Neural crest cell (in vitro differentiated cells): Measurements from ENCODE around the gene CCDC89. TPM values are rescaled to one million over a fixed set of nuclear protein-coding genes. Genes with fewer than 3 reads are reported as not detected.

Experiments
- DNase-seq: peaks from one replicate; pipeline ENCODE4 v3.0.0; 2021; ENCODE audit warnings: low read depth, mixed read lengths, low spot score
- H3K27ac Mint-ChIP-seq: one replicate; pipeline ENCODE4 v1.8.0; 2021; ENCODE audit warnings: mild to moderate bottlenecking, mixed read lengths; ENCODE audit not compliant: unreplicated experiment
- H3K27me3 Mint-ChIP-seq: 2 replicates; pipeline ENCODE4 v1.8.0; 2021; ENCODE audit warnings: low read depth, mild to moderate bottlenecking, mixed read lengths
- H3K36me3 Mint-ChIP-seq: 2 replicates; pipeline ENCODE4 v1.8.0; 2021; ENCODE audit warnings: low read depth, mild to moderate bottlenecking, mixed read lengths
- H3K4me1 Mint-ChIP-seq: 2 replicates; pipeline ENCODE4 v1.8.0; 2021; ENCODE audit warnings: mixed read lengths
- H3K4me3 Mint-ChIP-seq: one replicate; pipeline ENCODE4 v1.8.0; 2021; ENCODE audit warnings: mild to moderate bottlenecking, mixed read lengths
- H3K9me3 Mint-ChIP-seq: 2 replicates; pipeline ENCODE4 v1.8.0; 2021; ENCODE audit warnings: mixed read lengths
- total RNA-seq: library from RNA; stranded (reverse); gene quantifications from 2 replicates; pipeline ENCODE4 v1.2.1, GENCODE V29; 2021
- TF ChIP-seq, protein P1 (sequence below): fragments of 200-600 bp; sonication (generic); conservative IDR thresholded peaks from 2 replicates; pipeline ENCODE4 v1.5.0; 2021; ENCODE audit warnings: antibody characterized with exemption, mild to moderate bottlenecking

CCDC89 gene
- total RNA-seq, 1 donor from 2014 or later = not detected

DNA sequence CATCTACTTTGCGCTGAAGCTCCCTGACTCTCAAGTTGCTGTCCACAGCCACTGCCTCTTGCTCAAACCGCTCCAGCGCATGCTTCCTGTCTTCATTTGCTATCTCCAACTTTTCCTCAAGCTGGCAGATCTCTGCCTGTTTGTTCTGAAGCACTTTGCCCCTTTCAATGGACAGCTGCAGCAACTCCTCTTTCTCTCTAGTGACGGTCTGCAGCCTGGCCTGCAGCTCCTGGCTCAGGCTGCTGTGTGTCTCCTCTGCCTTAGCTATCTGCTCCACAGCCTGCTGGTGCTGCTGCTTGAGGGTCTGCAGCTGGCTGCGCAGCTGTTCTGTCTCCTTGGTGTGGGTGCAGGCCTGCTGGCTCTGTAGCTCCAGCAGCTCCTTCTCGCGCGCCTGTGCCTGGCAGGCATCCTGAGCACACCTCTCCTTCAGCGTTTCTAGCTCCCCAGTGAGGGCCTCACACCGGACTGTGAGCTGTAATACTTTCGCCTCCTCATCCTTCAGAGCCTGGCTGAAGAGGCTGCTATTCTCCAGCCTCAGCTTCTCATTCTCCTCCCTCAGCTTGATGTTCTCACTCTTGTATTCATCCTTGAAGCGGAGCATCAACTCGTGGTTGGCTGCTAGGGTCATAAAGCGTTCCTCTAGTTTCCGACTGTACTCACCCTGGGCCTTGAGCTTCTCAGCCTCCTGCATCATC is 723 bp downstream of the CCDC89 start:
- Mint-ChIP-seq H3K27me3 (no peaks in the 10 kb centered on the region), H3K4me1 (no peaks in the 10 kb centered on the region), H3K9me3 (no peaks in the 10 kb centered on the region), H3K27ac (no peak overlapping the region), H3K4me3 (no peak overlapping the region), H3K36me3 (no peaks in the 10 kb centered on the region)
- TF ChIP-seq, protein P1, sequence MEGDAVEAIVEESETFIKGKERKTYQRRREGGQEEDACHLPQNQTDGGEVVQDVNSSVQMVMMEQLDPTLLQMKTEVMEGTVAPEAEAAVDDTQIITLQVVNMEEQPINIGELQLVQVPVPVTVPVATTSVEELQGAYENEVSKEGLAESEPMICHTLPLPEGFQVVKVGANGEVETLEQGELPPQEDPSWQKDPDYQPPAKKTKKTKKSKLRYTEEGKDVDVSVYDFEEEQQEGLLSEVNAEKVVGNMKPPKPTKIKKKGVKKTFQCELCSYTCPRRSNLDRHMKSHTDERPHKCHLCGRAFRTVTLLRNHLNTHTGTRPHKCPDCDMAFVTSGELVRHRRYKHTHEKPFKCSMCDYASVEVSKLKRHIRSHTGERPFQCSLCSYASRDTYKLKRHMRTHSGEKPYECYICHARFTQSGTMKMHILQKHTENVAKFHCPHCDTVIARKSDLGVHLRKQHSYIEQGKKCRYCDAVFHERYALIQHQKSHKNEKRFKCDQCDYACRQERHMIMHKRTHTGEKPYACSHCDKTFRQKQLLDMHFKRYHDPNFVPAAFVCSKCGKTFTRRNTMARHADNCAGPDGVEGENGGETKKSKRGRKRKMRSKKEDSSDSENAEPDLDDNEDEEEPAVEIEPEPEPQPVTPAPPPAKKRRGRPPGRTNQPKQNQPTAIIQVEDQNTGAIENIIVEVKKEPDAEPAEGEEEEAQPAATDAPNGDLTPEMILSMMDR = no peak
- no peak for DNase-seq

GRCh38 chr11:85682330-85683305 is 3.4 kb downstream of the CCDC89 start:
- H3K9me3 Mint-ChIP-seq = no peaks in the 10 kb centered on the region
- H3K36me3 Mint-ChIP-seq = no peaks in the 10 kb centered on the region
- no peaks in the 10 kb centered on the region for H3K4me1 Mint-ChIP-seq
- H3K4me3 Mint-ChIP-seq = no peak overlapping the region
- H3K27me3 Mint-ChIP-seq = peaks cover 2% of the 10 kb centered on the region
- no peak overlapping the region for H3K27ac Mint-ChIP-seq
- TF ChIP-seq, protein P1 = no peak
- no peak for DNase-seq

GRCh38 chr11:85680897-85681296 is 5.1 kb downstream of the CCDC89 start:
- DNase-seq = no peak
- Mint-ChIP-seq H3K9me3 (no peaks in the 10 kb centered on the region), H3K36me3 (no peaks in the 10 kb centered on the region), H3K27me3 (peaks cover 2% of the 10 kb centered on the region), H3K27ac (no peak overlapping the region), H3K4me3 (no peak overlapping the region), H3K4me1 (no peaks in the 10 kb centered on the region)
- TF ChIP-seq, protein P1 = no peak

DNA sequence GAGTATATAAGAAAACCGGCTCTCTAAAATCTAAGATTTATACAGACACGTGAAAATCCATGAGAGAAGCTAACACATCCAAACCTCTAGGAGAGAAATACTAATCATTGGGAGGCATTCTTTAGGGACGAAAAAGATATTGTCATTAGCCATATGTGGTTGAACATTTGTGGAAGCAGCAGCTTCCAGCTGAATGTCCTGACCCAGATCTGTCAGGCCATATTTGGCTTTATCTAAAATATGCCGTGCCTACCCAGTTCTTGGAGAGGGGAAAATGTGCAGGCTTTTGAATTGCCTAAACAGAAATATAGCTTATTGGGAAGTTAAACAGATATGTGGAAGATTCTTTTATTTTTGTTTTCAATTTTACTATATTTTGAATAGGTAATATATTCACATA is 6.4 kb downstream of the CCDC89 start:
- TF ChIP-seq, protein P1 = no peak
- Mint-ChIP-seq H3K4me1 (no peaks in the 10 kb centered on the region), H3K9me3 (no peaks in the 10 kb centered on the region), H3K27me3 (peaks cover 2% of the 10 kb centered on the region), H3K4me3 (no peak overlapping the region), H3K36me3 (no peaks in the 10 kb centered on the region), H3K27ac (no peak overlapping the region)
- DNase-seq = no peak

GRCh38 chr11:85673393-85673792 is 12.6 kb downstream of the CCDC89 start:
- Mint-ChIP-seq H3K9me3 (peaks cover 10% of the 10 kb centered on the region), H3K4me3 (no peak overlapping the region), H3K27ac (no peak overlapping the region), H3K27me3 (peaks cover 2% of the 10 kb centered on the region), H3K36me3 (no peaks in the 10 kb centered on the region), H3K4me1 (no peaks in the 10 kb centered on the region)
- TF ChIP-seq, protein P1 = no peak
- no peak for DNase-seq
